Hepatocyte (in vitro differentiated cells): ENCODE results near the gene PTPRM.

ENCODE experiments used
- EZH2 ChIP-seq: fragments of 200-600 bp; sonication (generic); IDR thresholded peaks from 2 replicates; pipeline ENCODE4 v1.6.1; 2016; ENCODE audit warnings: antibody characterized with exemption, mild to moderate bottlenecking, borderline replicate concordance
- TF ChIP-seq, protein P1 (sequence below): fragments of 200-600 bp; sonication (generic); IDR thresholded peaks from 2 replicates; pipeline ENCODE4 v1.5.1; 2016; ENCODE audit warnings: antibody characterized with exemption, mild to moderate bottlenecking; ENCODE audit not compliant: poor library complexity

- TF ChIP-seq, protein P1, sequence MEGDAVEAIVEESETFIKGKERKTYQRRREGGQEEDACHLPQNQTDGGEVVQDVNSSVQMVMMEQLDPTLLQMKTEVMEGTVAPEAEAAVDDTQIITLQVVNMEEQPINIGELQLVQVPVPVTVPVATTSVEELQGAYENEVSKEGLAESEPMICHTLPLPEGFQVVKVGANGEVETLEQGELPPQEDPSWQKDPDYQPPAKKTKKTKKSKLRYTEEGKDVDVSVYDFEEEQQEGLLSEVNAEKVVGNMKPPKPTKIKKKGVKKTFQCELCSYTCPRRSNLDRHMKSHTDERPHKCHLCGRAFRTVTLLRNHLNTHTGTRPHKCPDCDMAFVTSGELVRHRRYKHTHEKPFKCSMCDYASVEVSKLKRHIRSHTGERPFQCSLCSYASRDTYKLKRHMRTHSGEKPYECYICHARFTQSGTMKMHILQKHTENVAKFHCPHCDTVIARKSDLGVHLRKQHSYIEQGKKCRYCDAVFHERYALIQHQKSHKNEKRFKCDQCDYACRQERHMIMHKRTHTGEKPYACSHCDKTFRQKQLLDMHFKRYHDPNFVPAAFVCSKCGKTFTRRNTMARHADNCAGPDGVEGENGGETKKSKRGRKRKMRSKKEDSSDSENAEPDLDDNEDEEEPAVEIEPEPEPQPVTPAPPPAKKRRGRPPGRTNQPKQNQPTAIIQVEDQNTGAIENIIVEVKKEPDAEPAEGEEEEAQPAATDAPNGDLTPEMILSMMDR: no peak
- no peak for TF ChIP-seq EZH2
Observed at GRCh38 chr18:8283891-8284585, 716.9 kb downstream of the PTPRM start.
